ENCODE results near the gene G0S2. TPM values are rescaled to one million over a fixed set of nuclear protein-coding genes. Genes with fewer than 3 reads are reported as not detected.

G0S2 gene
- total RNA-seq, 1 experiment from 2014 or later: 0.35 TPM

DNA sequence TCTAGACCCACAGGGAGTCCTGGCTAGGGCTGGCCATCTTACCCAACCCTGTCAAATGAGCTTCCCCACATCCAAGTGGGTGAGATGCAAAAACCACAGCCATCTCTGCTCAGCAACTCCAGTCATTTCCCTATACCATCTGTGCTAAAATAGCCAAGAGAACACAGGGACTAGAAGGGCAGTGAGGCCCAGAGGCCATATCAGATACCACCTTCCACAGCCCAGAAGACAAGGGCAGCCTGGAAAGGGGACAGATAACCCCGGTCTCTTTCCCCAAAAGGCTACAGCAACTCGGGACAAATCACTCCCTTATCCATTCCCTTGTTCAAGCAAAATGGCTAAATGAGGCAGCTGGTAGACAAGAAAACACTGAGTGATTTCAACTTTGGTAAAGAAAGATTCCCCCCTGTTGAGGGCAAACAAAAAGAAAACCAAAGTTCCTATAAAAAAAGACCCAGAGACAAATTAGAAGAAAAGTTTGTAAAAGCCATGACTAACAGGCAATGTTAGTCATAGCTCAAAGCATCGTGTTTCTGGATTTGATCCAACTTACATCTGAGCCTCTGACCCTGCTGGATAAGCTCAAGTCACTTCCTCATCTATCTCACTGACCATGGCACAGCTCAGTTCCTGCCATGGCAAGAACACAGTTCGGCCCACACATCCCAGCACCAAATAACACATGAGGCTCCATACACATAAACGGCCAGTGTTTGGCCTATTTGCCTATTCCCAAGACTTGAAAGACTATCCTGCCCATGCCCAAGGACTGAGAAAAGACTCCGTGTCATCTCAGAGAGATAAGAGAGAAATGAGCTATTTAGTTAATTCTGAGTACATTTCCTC is 26.1 kb upstream of the G0S2 start:
- Histone ChIP-seq H3K23ac (ENCODE audit: insufficient read length, low read depth, low read length) (no peak overlapping the region), H3K79me1 (ENCODE audit: insufficient read depth, low read depth, low read length, poor library complexity, severe bottlenecking) (no peaks in the 10 kb centered on the region), H2BK5ac (ENCODE audit: insufficient read length, low read length) (no peak overlapping the region), H2BK120ac (ENCODE audit: low read depth, low read length, poor library complexity, severe bottlenecking) (no peak overlapping the region), H3K27me3 (ENCODE audit: insufficient read depth, low read length) (no peaks in the 10 kb centered on the region), H3K9ac (ENCODE audit: extremely low read depth, insufficient read length, low read length) (no peak overlapping the region), H3K27ac (ENCODE audit: insufficient read length, low read depth, low read length) (no peak overlapping the region), H3T11ph (ENCODE audit: low read length) (no peak overlapping the region), H2BK12ac (ENCODE audit: insufficient read length, low read depth, low read length) (no peak overlapping the region), H3K56ac (ENCODE audit: insufficient read length, low read depth, low read length) (no peak overlapping the region), H4K91ac (ENCODE audit: insufficient read length, low read depth, low read length) (no peak overlapping the region), H3K9me3 (ENCODE audit: control insufficient read depth, low read depth, low read length) (no peaks in the 10 kb centered on the region), H3K4ac (ENCODE audit: low read depth, low read length) (no peak overlapping the region), H4K5ac (ENCODE audit: insufficient read length, low read depth, low read length) (no peak overlapping the region), H2BK20ac (ENCODE audit: low read depth, low read length, poor library complexity, severe bottlenecking) (no peak overlapping the region), H3K14ac (ENCODE audit: insufficient read depth, low read length) (no peak overlapping the region), H3K79me2 (ENCODE audit: insufficient read depth, low read length) (no peaks in the 10 kb centered on the region), H3K23me2 (ENCODE audit: insufficient read length, low read depth, low read length, poor library complexity, severe bottlenecking) (no peaks in the 10 kb centered on the region), H2BK15ac (ENCODE audit: low read depth, low read length) (no peak overlapping the region), H2AK5ac (ENCODE audit: insufficient read length, low read length) (no peak overlapping the region), H3K4me1 (ENCODE audit: insufficient read depth, low read length) (no peaks in the 10 kb centered on the region), H4K20me1 (ENCODE audit: control insufficient read depth, insufficient read depth, insufficient read length) (no peaks in the 10 kb centered on the region), H2AFZ (ENCODE audit: low read length) (no peak overlapping the region), H3K18ac (ENCODE audit: insufficient read length, low read depth, low read length) (no peak overlapping the region), H3K4me2 (ENCODE audit: insufficient read depth, insufficient read length, low read length) (no peak overlapping the region), H4K8ac (replicated peaks; ENCODE audit: insufficient read length, low read depth, low read length) (no peak overlapping the region)
- Mint-ChIP-seq H3K27me3 (ENCODE audit: low read depth) (peaks cover 4% of the 10 kb centered on the region), H3K9me3 (no peaks in the 10 kb centered on the region), H3K4me1 (peaks cover 22 to 29% of the 10 kb centered on the region in 2 experiments), H3K4me3 (no peak overlapping the region), H3K36me3 (ENCODE audit: insufficient read depth in 1 of 3, low read depth in 3 of 3) (no peaks in the 10 kb centered on the region; a peak in 1 of 7 replicates), H3K27ac (no peak overlapping the region)
- DNase-seq: no peak
- TF ChIP-seq, protein P1, sequence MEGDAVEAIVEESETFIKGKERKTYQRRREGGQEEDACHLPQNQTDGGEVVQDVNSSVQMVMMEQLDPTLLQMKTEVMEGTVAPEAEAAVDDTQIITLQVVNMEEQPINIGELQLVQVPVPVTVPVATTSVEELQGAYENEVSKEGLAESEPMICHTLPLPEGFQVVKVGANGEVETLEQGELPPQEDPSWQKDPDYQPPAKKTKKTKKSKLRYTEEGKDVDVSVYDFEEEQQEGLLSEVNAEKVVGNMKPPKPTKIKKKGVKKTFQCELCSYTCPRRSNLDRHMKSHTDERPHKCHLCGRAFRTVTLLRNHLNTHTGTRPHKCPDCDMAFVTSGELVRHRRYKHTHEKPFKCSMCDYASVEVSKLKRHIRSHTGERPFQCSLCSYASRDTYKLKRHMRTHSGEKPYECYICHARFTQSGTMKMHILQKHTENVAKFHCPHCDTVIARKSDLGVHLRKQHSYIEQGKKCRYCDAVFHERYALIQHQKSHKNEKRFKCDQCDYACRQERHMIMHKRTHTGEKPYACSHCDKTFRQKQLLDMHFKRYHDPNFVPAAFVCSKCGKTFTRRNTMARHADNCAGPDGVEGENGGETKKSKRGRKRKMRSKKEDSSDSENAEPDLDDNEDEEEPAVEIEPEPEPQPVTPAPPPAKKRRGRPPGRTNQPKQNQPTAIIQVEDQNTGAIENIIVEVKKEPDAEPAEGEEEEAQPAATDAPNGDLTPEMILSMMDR (conservative IDR thresholded peaks at IDR 0.05): no peak
- WGBS (ENCODE audit: extremely low coverage, insufficient read length, low lambda C conversion rate): no CpG with 5 or more reads among the region's 6 CpGs
